Measurements from ENCODE around the gene DUSP8. TPM values are rescaled to one million over a fixed set of nuclear protein-coding genes. Genes with fewer than 3 reads are reported as not detected.

DUSP8 gene
- total and polyA plus RNA-seq, 7 donors, result 0.66 to 12.7 (median 4.4) TPM

DNA sequence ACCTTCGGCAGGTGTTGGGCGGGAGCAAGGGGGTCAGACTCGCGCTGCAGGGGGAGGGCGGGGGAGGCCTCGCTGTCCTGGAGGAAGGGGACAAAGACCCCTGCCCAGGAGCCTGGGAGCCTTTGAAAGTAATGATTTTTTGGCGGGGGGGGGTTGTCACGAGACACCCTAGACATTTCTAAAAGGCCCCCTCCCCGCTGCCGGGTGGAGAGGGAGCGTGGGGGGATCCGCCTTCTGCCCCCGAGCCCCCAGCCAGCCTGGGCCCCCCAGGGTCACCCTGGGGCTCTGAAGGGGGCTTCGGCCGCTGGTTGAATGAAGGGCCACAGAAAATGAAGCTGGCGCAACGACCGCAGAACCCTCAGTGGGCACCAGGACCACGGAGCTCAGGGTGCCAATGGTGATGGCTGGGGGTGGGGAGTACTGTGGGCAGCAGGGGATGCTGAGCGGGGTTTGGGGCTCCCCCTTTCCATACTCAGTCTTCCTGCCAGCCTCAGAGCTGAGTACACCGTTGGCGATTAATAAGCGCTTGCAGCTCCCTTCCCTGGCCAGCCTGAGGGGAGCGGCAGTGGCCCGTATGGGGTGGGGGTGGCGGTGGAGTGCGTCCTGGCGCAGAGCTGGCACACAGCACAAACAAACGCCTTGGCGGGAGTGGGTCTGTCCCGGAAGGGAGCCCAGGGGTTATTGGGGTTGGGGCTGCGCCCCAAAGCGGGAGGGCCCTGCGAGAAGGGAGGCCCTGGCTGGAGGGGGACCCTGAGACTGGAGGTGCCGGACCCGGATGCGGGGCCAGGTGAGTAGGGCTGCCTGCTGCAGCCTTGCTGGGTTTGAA lies 1.2 kb upstream of the DUSP8 start:
- H3K36me3 ChIP-seq, result no peaks in the 10 kb centered on the region
- H3K27me3 ChIP-seq, result no peaks in the 10 kb centered on the region
- H3K9me3 ChIP-seq, result no peaks in the 10 kb centered on the region
- peak; percentile 74 for DNase-seq
- intact Hi-C loops (cut with DNase I), result loop anchor here (5.0 kb wide), 1 partner anchor 116 kb away; no protein-coding TSS in a partner anchor
- 1 to 4% methylated on average over 36 to 37 of the region's 37 CpGs for WGBS, 2 donors
- H3K27ac ChIP-seq, result peak overlapping the region; percentile 77 to 87 (median 78)
- TF ChIP-seq EP300 (IDR thresholded peaks at IDR 0.05) (no peak), POLR2AphosphoS5 (IDR thresholded peaks at IDR 0.05) (peak in 1 of 4 donors; percentile 32)
- peaks cover 0 to 58% (median 51%) of the 10 kb centered on the region in 4 donors for H3K4me1 ChIP-seq
- peak overlapping the region in 3 of 4 donors; percentile 51 to 77 (median 62) for H3K4me3 ChIP-seq

DNA sequence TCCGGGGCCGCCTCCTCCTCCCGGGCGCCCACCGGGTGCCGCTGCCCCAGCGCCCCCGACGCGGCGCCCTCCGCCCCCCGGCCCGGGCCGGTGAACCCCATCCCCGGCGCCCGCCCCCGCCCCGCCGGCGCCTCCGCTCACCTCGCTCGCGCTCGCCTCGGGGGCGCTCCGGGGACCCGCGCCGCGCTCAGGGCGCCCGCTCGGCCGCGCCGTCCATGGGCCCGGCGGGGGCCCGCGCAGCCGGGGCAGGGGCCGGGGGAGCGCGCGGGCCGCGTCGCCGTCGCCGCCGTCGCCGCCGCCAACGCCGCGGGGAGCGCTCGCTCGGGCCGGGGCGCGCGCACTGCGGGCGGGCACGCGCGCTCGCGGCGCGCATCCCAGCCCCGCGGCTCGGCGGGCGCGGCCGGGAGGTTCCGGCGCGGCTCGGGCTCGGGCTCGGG lies 293 bp downstream of the DUSP8 start:
- H3K4me1 ChIP-seq, result peaks cover 0 to 72% (median 62%) of the 10 kb centered on the region in 4 donors
- intact Hi-C loops (cut with DNase I), result loop anchor here (1.0 to 5.0 kb wide), 2 partner anchors 13 to 114 kb away; no protein-coding TSS in a partner anchor
- no peaks in the 10 kb centered on the region for H3K27me3 ChIP-seq
- 1% methylated on average over 91 of the region's 91 CpGs for WGBS, 2 donors
- H3K36me3 ChIP-seq, result no peaks in the 10 kb centered on the region
- H3K9me3 ChIP-seq, result no peaks in the 10 kb centered on the region
- TF ChIP-seq, protein P1, sequence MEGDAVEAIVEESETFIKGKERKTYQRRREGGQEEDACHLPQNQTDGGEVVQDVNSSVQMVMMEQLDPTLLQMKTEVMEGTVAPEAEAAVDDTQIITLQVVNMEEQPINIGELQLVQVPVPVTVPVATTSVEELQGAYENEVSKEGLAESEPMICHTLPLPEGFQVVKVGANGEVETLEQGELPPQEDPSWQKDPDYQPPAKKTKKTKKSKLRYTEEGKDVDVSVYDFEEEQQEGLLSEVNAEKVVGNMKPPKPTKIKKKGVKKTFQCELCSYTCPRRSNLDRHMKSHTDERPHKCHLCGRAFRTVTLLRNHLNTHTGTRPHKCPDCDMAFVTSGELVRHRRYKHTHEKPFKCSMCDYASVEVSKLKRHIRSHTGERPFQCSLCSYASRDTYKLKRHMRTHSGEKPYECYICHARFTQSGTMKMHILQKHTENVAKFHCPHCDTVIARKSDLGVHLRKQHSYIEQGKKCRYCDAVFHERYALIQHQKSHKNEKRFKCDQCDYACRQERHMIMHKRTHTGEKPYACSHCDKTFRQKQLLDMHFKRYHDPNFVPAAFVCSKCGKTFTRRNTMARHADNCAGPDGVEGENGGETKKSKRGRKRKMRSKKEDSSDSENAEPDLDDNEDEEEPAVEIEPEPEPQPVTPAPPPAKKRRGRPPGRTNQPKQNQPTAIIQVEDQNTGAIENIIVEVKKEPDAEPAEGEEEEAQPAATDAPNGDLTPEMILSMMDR (IDR thresholded peaks at IDR 0.05), result no peak
- TF ChIP-seq POLR2A (IDR thresholded peaks at IDR 0.05), result no peak
- TF ChIP-seq EP300 (IDR thresholded peaks at IDR 0.05), result no peak
- no peak for TF ChIP-seq POLR2AphosphoS5 (IDR thresholded peaks at IDR 0.05)
- peak overlapping the region; percentile 80 to 99 (median 83) for H3K27ac ChIP-seq
- H3K4me3 ChIP-seq, result peak overlapping the region; percentile 45 to 77 (median 56)
- DNase-seq, result no peak

DNA sequence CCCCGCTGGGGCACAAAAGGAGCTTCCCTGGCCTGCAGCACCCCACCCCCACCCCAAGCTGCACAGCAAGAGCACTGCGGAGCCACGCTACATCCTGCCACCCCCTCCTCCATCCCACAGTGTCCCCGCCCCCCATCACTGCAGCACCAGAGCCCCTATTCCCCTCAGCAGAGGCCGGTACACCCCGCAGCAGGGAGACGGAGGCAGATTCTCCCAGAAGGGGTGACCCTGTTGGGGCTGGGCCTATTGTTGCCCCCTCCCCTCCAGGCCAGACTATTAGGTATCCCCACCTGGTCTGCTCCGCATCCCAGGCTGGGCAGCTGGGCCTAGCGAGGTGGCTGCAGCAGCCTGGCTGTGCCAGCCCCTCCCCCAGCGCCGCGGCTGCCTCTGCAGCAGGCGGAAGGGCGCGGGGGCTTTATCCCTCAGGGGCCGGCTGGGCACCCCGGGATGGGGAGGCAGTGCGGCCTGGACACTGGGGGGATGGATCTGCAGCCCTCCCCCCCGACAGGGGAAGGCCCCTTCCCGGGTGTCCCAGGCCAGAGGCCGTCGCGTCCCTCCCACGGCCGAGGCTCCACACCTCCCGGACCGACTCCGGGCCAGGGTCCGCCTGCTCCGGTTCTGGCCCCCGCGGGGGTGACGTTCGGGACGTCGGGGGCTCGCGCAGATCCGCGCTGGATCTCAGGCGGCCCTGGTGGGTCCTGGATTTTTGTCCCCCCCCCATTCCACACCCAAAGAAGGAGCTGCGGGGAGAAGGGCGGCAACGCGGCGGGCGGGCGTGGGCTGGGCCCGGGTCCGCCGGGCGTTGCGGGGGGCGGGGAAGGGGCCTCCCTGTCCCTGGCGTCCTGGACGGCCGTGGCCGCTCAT lies 943 bp downstream of the DUSP8 start:
- H3K4me1 ChIP-seq, result peaks cover 0 to 78% (median 65%) of the 10 kb centered on the region in 4 donors
- peak overlapping the region; percentile 45 to 75 (median 55) for H3K4me3 ChIP-seq
- no peaks in the 10 kb centered on the region for H3K36me3 ChIP-seq
- DNase-seq, result peak; percentile 75
- intact Hi-C loops (cut with DNase I), result loop anchor here (5.0 kb wide), 1 partner anchor 114 kb away; no protein-coding TSS in a partner anchor
- no peak for TF ChIP-seq POLR2A (IDR thresholded peaks at IDR 0.05)
- peak in 2 of 4 donors; percentile 25 to 41 for TF ChIP-seq POLR2AphosphoS5 (IDR thresholded peaks at IDR 0.05)
- TF ChIP-seq, protein P1 (IDR thresholded peaks at IDR 0.05), result no peak
- no peaks in the 10 kb centered on the region for H3K27me3 ChIP-seq
- H3K9me3 ChIP-seq, result no peaks in the 10 kb centered on the region
- 8 to 10% methylated on average over 58 of the region's 58 CpGs for WGBS, 2 donors
- peak overlapping the region; percentile 80 to 99 (median 83) for H3K27ac ChIP-seq

DNA sequence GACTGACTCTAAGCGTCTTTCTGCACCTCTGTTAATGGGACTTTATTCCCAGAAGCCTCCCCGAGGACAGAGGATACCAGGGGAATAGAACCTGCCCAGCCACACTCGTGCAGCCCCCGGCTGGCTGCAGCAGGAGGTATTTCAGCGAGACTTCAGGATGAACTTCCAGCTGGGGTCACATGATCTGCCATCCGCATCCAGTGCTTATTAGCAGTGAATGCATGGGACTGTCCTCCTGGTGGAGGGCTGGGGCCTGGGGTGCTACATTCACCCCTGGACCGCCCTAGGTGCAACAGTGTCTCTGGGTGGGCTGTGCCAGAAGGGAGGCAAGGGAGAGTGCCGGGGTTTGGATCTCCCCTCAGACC lies 1.6 kb downstream of the DUSP8 start:
- Histone ChIP-seq H3K4me1 (peaks cover 0 to 84% (median 68%) of the 10 kb centered on the region in 4 donors), H3K9me3 (no peaks in the 10 kb centered on the region), H3K27me3 (no peaks in the 10 kb centered on the region), H3K4me3 (peak overlapping the region in 3 of 4 donors; percentile 48 to 75 (median 62)), H3K36me3 (no peaks in the 10 kb centered on the region), H3K27ac (peak overlapping the region; percentile 80 to 99 (median 83))
- 81 to 86% methylated on average over 8 of the region's 8 CpGs for whole genome bisulfite sequencing, 2 donors
- no peak for TF ChIP-seq EP300 (IDR thresholded peaks at IDR 0.05)
- no peak for TF ChIP-seq POLR2A (IDR thresholded peaks at IDR 0.05)
- TF ChIP-seq POLR2AphosphoS5 (IDR thresholded peaks at IDR 0.05), result no peak
- TF ChIP-seq, protein P1 (IDR thresholded peaks at IDR 0.05), result no peak
- intact Hi-C loops (cut with DNase I), result loop anchor here (5.0 kb wide), 1 partner anchor 113 kb away; no protein-coding TSS in a partner anchor
- DNase-seq, result peak; percentile 63

All from sigmoid colon (tissue), 7 donors.